CD4-positive, alpha-beta memory T cell (primary cell): ENCODE measurements around the gene GPD2. TPM values are rescaled to one million over a fixed set of nuclear protein-coding genes. Genes with fewer than 3 reads are reported as not detected.
A peak's percentile ranks its signal among the peaks of the same experiment; 100 is the strongest.
"Not testable (repeated sequence)": the region's sequence is repeated elsewhere in the genome, so short reads cannot be mapped to it uniquely, and the experiment has no call there.

Experiments used
- CTCF ChIA-PET: fragments of 350-600 bp; sonication (Branson Sonifier 250); formaldehyde crosslinking; loops from one replicate; lab custom pipeline; 2021; ENCODE audit warnings: inconsistent platforms; ENCODE audit not compliant: partially characterized antibody; lab: Charles Lee
- POLR2A ChIA-PET: fragments of 350-600 bp; sonication (Branson Sonifier 250); formaldehyde crosslinking; loops from one replicate; lab custom pipeline; 2021; ENCODE audit not compliant: partially characterized antibody; lab: Charles Lee
- DNase-seq, 5 donors: peaks; one replicate each; pipeline versions ENCODE4 v3.0.0 to v3.0.0-alpha.2; 2020 to 2022; ENCODE audit warnings: mixed read lengths in 1 of 5
- H3K27ac ChIP-seq: one replicate; pipeline ENCODE4 v1.7.0; 2013; ENCODE audit warnings: low read depth, low read length
- H3K27me3 ChIP-seq: 2 replicates; pipeline ENCODE4 v1.7.0; 2013; ENCODE audit warnings: mild to moderate bottlenecking, low read length, moderate library complexity; ENCODE audit not compliant: insufficient read depth
- H3K36me3 ChIP-seq: 2 replicates; pipeline ENCODE4 v1.7.0; 2013; ENCODE audit warnings: mild to moderate bottlenecking, low read length, moderate library complexity; ENCODE audit not compliant: insufficient read depth
- H3K4me1 ChIP-seq: 2 replicates; pipeline ENCODE4 v1.7.0; 2013; ENCODE audit warnings: mild to moderate bottlenecking, low read length, moderate library complexity; ENCODE audit not compliant: insufficient read depth
- H3K4me3 ChIP-seq, 2 donors: one replicate each; pipeline ENCODE4 v1.7.0; 2013; ENCODE audit warnings: low read length in 2 of 2, mild to moderate bottlenecking in 1 of 2
- H3K9me3 ChIP-seq, 2 donors: one replicate each; pipeline ENCODE4 v1.7.0; 2013; ENCODE audit warnings: low read length in 2 of 2, control low read depth in 1 of 2; ENCODE audit not compliant: control insufficient read depth in 1 of 2
- H3K27ac Mint-ChIP-seq, 7 donors: one replicate each; pipeline ENCODE4 v1.8.0; 2020 to 2021; ENCODE audit warnings: mixed read lengths in 7 of 7, mild to moderate bottlenecking in 6 of 7, inconsistent platforms in 3 of 7, moderate library complexity in 3 of 7
- H3K27me3 Mint-ChIP-seq, 2 donors: one replicate each; pipeline ENCODE4 v1.8.0; 2020 to 2021; ENCODE audit warnings: mixed read lengths in 2 of 2
- H3K36me3 Mint-ChIP-seq, 2 donors: one replicate each; pipeline ENCODE4 v1.8.0; 2020 to 2021; ENCODE audit warnings: mixed read lengths in 2 of 2, inconsistent platforms in 1 of 2, mild to moderate bottlenecking in 1 of 2
- H3K4me1 Mint-ChIP-seq, 4 donors: one replicate each; pipeline ENCODE4 v1.8.0; 2020 to 2021; ENCODE audit warnings: mixed read lengths in 4 of 4, mild to moderate bottlenecking in 1 of 4
- H3K4me3 Mint-ChIP-seq, 8 donors: one replicate each; pipeline ENCODE4 v1.8.0; 2020 to 2021; ENCODE audit warnings: mixed read lengths in 8 of 8, mild to moderate bottlenecking in 7 of 8, moderate library complexity in 6 of 8, inconsistent platforms in 3 of 8
- H3K9me3 Mint-ChIP-seq, 8 donors: one replicate each; pipeline ENCODE4 v1.8.0; 2020 to 2021; ENCODE audit warnings: mixed read lengths in 8 of 8, mild to moderate bottlenecking in 5 of 8, inconsistent platforms in 3 of 8, moderate library complexity in 1 of 8
- intact Hi-C: fragments of 100-400 bp; cut with micrococcal nuclease; formaldehyde crosslinking; loops from one replicate; pipeline ENCODE4 v1.15.1; 2023
- polyA plus RNA-seq, 2 donors: library from polyadenylated mRNA; unstranded; fragments of 300-500 nt; fragmentation: Illumina TruSeq; gene quantifications; one replicate each; pipeline ENCODE4 v1.2.3, GENCODE V29; 2021
- total RNA-seq, 2 experiments: library from RNA; stranded (reverse); gene quantifications; one replicate each; pipeline ENCODE4 v1.2.3, GENCODE V29; 2021

GPD2 gene
- total and polyA plus RNA-seq, 4 experiments from 2014 or later, result 3.5 to 13.1 (median 10.0) TPM

GRCh38 chr2:156593594-156593921, 157.4 kb downstream of the GPD2 start:
- CTCF ChIA-PET, result interaction anchor here (1.4 to 1.5 kb wide), 3 partner anchors 15 to 1217 kb away, joined by 3 to 4 read pairs (median 4); no protein-coding TSS in a partner anchor
- DNase-seq, result no peak
- no peaks in the 10 kb centered on the region for H3K36me3 Mint-ChIP-seq

GRCh38 chr2:156598563-156598962, 162.4 kb downstream of the GPD2 start:
- H3K4me3 ChIP-seq, result no peak overlapping the region
- POLR2A ChIA-PET, result no interaction called here
- no peak overlapping the region for H3K27ac Mint-ChIP-seq
- peaks cover 1 to 2% of the 10 kb centered on the region in 2 donors for H3K27me3 Mint-ChIP-seq
- H3K27me3 ChIP-seq, result no peaks in the 10 kb centered on the region
- H3K4me1 ChIP-seq, result no peaks in the 10 kb centered on the region
- H3K36me3 Mint-ChIP-seq, result no peaks in the 10 kb centered on the region
- CTCF ChIA-PET, result interaction anchor here (0.7 kb wide), 1 partner anchor 10 kb away, joined by 3 read pairs; no protein-coding TSS in a partner anchor
- H3K4me3 Mint-ChIP-seq, result no peak overlapping the region
- intact Hi-C loops, result no loop called here
- no peaks in the 10 kb centered on the region for H3K4me1 Mint-ChIP-seq
- DNase-seq, result no peak
- H3K27ac ChIP-seq, result no peak overlapping the region
- no peaks in the 10 kb centered on the region for H3K9me3 Mint-ChIP-seq
- H3K36me3 ChIP-seq, result no peaks in the 10 kb centered on the region
- no peaks in the 10 kb centered on the region for H3K9me3 ChIP-seq

More at GRCh38 chr2:156593594-156593921, 157.4 kb downstream of the GPD2 start:
- H3K4me3 ChIP-seq, result no peak overlapping the region
- no peaks in the 10 kb centered on the region for H3K9me3 ChIP-seq
- H3K4me1 ChIP-seq, result no peaks in the 10 kb centered on the region
- Mint-ChIP-seq H3K9me3 (no peaks in the 10 kb centered on the region), H3K27me3 (no peaks in the 10 kb centered on the region), H3K4me3 (no peak overlapping the region), H3K27ac (no peak overlapping the region), H3K4me1 (peaks cover 0 to 2% (median under 1%) of the 10 kb centered on the region in 4 donors)
- intact Hi-C loops, result no loop called here
- H3K27me3 ChIP-seq, result no peaks in the 10 kb centered on the region
- H3K27ac ChIP-seq, result no peak overlapping the region
- POLR2A ChIA-PET, result no interaction called here
- no peaks in the 10 kb centered on the region for H3K36me3 ChIP-seq

- intact Hi-C loops, result no loop called here
- Histone ChIP-seq H3K27me3 (no peaks in the 10 kb centered on the region), H3K36me3 (no peaks in the 10 kb centered on the region), H3K4me1 (no peaks in the 10 kb centered on the region), H3K9me3 (no peaks in the 10 kb centered on the region), H3K4me3 (no peak overlapping the region), H3K27ac (no peak overlapping the region)
- Mint-ChIP-seq H3K27me3 (peaks cover 1 to 2% of the 10 kb centered on the region in 2 donors), H3K9me3 (no peaks in the 10 kb centered on the region), H3K4me3 (no peak overlapping the region), H3K27ac (no peak overlapping the region), H3K36me3 (no peaks in the 10 kb centered on the region), H3K4me1 (no peaks in the 10 kb centered on the region)
- DNase-seq, result no peak
- CTCF ChIA-PET, result no interaction called here
- POLR2A ChIA-PET, result no interaction called here
These were observed 164.0 kb downstream of the GPD2 start for GRCh38 chr2:156600196-156600595.

- H3K9me3 Mint-ChIP-seq, result no peaks in the 10 kb centered on the region
- H3K27me3 Mint-ChIP-seq, result peaks cover 1 to 8% of the 10 kb centered on the region in 2 donors
- ChIA-PET CTCF (no interaction called here), POLR2A (no interaction called here)
- Histone ChIP-seq H3K4me3 (no peak overlapping the region), H3K9me3 (no peaks in the 10 kb centered on the region), H3K36me3 (no peaks in the 10 kb centered on the region), H3K27ac (no peak overlapping the region), H3K4me1 (no peaks in the 10 kb centered on the region), H3K27me3 (no peaks in the 10 kb centered on the region)
- DNase-seq, result no peak
- no peak overlapping the region for H3K27ac Mint-ChIP-seq
- H3K4me3 Mint-ChIP-seq, result no peak overlapping the region
- no peaks in the 10 kb centered on the region for H3K4me1 Mint-ChIP-seq
- intact Hi-C loops, result no loop called here
- H3K36me3 Mint-ChIP-seq, result no peaks in the 10 kb centered on the region
These were observed 165.8 kb downstream of the GPD2 start for GRCh38 chr2:156601855-156602551.

- no peak overlapping the region for H3K27ac ChIP-seq
- no peaks in the 10 kb centered on the region for H3K9me3 Mint-ChIP-seq
- no peak overlapping the region for H3K27ac Mint-ChIP-seq
- ChIA-PET POLR2A (no interaction called here), CTCF (no interaction called here)
- H3K4me3 Mint-ChIP-seq, result no peak overlapping the region
- H3K4me1 Mint-ChIP-seq, result no peaks in the 10 kb centered on the region
- H3K36me3 ChIP-seq, result no peaks in the 10 kb centered on the region
- peaks cover 1 to 8% of the 10 kb centered on the region in 2 donors for H3K27me3 Mint-ChIP-seq
- H3K4me1 ChIP-seq, result no peaks in the 10 kb centered on the region
- no peak overlapping the region for H3K4me3 ChIP-seq
- H3K36me3 Mint-ChIP-seq, result no peaks in the 10 kb centered on the region
- H3K27me3 ChIP-seq, result no peaks in the 10 kb centered on the region
- no peaks in the 10 kb centered on the region for H3K9me3 ChIP-seq
- no peak for DNase-seq
- intact Hi-C loops, result no loop called here
These were observed 166.4 kb downstream of the GPD2 start for GRCh38 chr2:156602552-156602933.

- no peak for DNase-seq
- ChIA-PET CTCF (no interaction called here), POLR2A (no interaction called here)
- H3K9me3 ChIP-seq, result no peaks in the 10 kb centered on the region
- no peak overlapping the region for H3K27ac ChIP-seq
- H3K4me3 ChIP-seq, result no peak overlapping the region
- H3K27me3 ChIP-seq, result no peaks in the 10 kb centered on the region
- peaks cover 0 to 1% (median 0%) of the 10 kb centered on the region in 4 donors for H3K4me1 Mint-ChIP-seq
- H3K4me1 ChIP-seq, result no peaks in the 10 kb centered on the region
- no peaks in the 10 kb centered on the region for H3K36me3 ChIP-seq
- intact Hi-C loops, result no loop called here
- H3K27ac Mint-ChIP-seq, result peak overlapping the region in 1 of 7 donors; percentile 1
- H3K9me3 Mint-ChIP-seq, result peaks cover 0 to 2% (median 0%) of the 10 kb centered on the region in 8 donors
- H3K36me3 Mint-ChIP-seq, result no peaks in the 10 kb centered on the region
- H3K27me3 Mint-ChIP-seq, result peaks cover 5 to 8% of the 10 kb centered on the region in 2 donors
- H3K4me3 Mint-ChIP-seq, result no peak overlapping the region
These were observed 179.7 kb downstream of the GPD2 start for GRCh38 chr2:156615836-156616322.

- H3K4me3 Mint-ChIP-seq, CTCF ChIA-PET, H3K27ac ChIP-seq, intact Hi-C loops, H3K27me3 ChIP-seq, H3K4me1 Mint-ChIP-seq, H3K4me1 ChIP-seq, H3K27ac Mint-ChIP-seq, H3K9me3 Mint-ChIP-seq, DNase-seq, H3K4me3 ChIP-seq, H3K36me3 ChIP-seq, H3K9me3 ChIP-seq, H3K36me3 Mint-ChIP-seq, POLR2A ChIA-PET: not testable (repeated sequence)
- H3K27me3 Mint-ChIP-seq, result peaks cover 8 to 11% of the 10 kb centered on the region in 2 donors
These were observed 181.9 kb downstream of the GPD2 start for GRCh38 chr2:156618071-156618470.
